H4 (cell line): ENCODE results near the gene SLC44A3. TPM values are rescaled to one million over a fixed set of nuclear protein-coding genes. Genes with fewer than 3 reads are reported as not detected.
"Not testable (repeated sequence)": the region's sequence is repeated elsewhere in the genome, so short reads cannot be mapped to it uniquely, and the experiment has no call there.

Source experiments
- DNase-seq: peaks from one replicate; pipeline ENCODE4 v3.0.0-alpha.2; 2015; ENCODE audit warnings: low spot score
- total RNA-seq: library from RNA; depleted of rRNA; stranded (reverse); fragments of >200 nt; shearing (Covaris generic); gene quantifications from 2 replicates; pipeline ENCODE4 v1.2.3, GENCODE V29; 2014; rRNA removed

SLC44A3 gene
- total RNA-seq, 1 experiment from 2014 or later, result 2.7 TPM

DNA sequence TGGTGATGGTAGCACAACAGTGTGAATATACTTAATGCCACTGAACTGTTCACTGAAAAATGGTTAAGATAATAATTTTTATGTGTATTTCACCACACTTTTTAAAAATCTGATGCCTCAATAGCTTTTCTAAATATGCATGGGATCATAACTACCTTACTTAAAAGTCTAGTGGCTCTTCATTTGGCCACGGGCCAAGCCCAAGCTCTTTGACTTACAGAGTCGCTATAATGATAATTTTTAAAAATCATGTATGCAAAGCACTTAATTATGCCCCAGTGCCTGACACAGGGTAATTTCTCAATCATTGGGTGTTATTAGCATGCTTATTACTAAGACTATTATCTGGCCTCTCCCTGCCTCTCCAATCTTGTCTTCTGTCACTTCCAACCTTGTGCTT, 114.4 kb downstream of the SLC44A3 start:
- DNase-seq, result no peak

DNA sequence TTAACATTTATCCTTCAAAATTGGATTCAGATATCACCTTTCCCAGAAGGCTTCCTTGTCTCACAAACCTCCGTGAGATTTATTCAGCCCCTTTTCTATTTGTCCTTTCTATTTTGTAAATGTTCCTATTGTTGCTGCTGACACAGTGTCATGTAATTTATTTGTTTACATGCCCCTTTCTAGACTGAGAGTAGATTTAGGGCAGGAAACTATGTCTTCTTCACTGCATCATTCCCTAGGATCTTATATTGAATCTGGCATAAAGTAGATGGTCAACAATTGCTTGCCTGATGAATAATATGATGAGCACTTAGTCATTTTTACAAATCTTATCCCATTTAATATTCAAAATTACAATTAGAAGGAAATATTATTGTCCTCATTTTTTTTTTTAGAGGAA, 114.9 kb downstream of the SLC44A3 start:
- DNase-seq, result no peak

DNA sequence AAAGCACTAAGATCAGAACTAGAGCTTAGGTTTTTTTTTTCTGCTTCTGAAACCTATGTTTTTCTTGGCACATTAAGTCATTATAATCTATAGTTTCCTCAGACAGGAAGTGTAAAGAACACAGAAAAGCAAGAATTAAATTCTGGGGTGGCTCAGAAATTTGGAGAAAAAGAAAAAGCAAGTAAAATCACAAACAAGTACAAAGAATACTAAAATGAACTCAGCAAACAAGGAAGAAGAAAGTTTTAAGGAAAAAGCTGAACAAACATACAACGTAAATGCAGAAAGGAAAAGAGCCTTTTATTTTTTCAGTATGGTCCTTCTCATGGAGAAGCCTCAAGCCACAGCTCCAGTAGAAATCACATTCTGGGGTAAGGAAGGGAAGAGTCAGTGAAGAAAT, 115.3 kb downstream of the SLC44A3 start:
- no peak for DNase-seq

DNA sequence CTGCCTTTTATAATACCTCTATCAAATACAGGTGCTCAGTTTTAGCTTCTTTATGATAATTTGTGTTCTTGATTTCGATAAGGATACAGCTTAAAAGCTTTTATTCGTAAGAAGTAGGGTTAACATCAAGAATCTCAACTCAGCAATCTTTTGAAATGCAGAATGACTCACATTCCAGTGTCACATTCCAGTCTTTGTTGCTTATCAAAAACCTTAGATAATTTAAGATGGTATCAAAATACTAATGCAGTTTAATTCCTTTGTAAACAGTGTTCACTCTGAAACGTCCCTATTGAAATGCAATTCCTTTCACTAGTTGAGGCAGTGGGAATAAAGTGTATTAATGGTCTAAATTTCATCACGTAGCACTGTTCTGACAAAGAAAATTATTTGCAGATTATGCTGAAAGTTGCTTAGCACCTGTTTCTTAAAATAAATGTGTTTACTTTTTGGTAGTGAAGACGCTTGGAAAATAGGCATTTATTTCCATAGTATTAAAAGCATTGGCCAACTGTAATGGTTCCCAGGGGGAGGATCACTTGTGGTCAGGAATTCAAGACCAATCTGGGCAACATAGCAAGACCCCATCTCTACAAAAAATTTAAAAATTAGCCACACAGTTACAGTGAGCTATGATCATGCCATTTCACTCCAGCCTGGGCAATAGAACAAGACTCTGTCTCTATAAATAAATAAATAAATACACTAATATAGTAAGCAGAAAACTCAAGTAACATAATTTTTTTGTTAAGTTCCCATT, 116.9 kb downstream of the SLC44A3 start:
- no peak for DNase-seq

DNA sequence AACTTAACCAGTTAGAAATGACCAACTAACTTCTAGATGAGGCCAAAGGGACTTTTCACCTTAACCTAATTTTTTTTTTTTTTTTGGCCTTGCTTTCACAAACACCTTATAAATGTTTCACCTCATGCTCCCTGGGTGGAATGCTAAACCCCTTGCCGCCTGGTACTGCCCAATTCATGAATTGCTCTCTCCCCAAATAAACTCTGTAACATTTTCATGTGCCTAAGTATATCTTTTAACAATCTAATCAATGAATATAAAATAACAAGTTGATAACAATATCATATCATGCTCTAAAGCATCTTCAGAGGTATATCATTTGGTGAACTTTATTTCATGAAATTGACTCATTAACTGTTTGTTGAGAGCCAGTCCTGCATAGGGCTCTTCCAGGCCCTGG, 117.7 kb downstream of the SLC44A3 start:
- no peak for DNase-seq

DNA sequence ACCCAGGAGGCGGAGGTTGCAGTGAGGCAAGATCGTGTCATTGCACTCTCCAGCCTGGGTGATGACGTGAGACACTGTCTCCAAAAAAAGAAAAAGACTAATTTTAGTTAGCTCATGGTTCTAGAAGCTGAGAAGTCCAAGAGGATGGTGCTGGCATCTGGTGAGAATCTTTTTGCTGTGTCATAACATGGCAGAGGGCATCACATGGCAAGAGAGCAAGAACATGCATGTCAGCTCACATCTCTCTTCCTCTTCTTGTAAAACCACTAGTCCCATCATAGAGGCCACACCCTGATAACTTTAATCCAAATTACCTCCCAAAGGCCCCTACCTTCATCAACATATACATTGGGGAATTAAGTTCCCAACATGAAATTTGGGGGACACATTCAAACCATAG, 120.6 kb downstream of the SLC44A3 start:
- no peak for DNase-seq

DNA sequence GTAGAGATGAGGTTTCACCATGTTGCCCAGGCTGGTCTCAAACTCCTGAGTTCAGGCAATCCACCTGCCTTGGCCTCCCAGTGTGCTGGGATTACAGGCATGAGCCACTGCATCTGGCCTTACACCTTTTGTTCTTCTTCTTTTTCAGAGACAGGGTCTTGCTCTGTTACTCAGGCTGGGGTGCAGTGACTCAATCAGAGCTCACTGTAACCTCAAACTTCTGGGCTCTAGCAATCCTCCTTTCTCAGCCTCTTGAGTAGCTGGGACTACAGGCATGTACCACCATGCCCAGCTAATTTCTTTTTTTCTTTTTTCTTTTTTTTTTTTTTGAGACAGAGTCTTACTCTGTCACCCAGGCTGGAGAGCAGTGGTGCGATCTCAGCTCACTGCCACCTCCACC, 121.3 kb downstream of the SLC44A3 start:
- DNase-seq, result not testable (repeated sequence)

DNA sequence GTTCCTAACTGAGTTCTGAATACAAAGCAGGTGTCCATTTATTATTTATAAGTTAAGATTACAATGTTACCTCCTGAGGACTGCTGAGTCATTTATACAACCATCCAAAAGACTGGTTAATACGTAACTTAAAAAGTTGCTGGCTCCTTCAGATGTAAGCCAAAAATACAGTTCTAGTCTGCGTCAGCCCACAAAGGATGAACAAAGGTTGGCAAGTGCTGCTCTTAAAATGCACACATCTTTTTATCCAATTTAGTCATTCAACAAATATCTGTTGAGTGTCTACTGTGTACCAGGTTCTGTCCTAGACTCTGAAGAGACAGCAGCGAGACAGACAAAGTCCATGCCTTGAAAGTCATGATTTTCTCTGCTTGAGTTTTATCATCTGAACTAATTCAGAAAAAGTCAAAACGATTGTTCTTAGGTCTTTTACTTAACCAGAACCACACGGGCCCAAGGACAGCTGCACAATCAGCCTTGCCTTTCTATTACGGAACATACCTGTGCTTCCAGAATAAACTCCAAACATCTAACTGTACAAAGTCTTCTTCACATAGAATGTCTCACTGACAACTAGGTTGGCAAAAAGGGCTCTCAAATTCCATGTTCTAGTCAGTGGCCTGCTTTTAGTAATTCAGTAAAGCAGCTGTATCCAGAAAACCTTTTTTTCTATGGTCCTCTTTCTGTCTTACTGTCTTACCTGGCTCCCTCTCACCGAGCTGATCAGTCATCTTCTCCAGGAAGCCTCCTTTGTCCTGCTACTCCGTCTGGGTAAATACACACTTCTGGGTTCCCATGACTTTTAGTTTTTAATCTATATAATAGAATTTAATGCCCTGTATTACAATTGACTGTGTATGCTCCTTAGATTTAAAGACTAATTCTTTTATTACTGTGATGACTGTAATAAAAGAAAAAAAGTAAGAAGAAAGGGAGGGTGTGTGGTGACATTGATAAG, 122.3 kb downstream of the SLC44A3 start:
- DNase-seq, result no peak

Other genes starting within 250 kb of the SLC44A3 start
- gene CNN3, start 106.8 kb downstream of the SLC44A3 start, total RNA-seq, result 121 and 137 TPM in 2 replicates